ENCODE results near the gene TTC9B.

The TTC9B gene

DNA sequence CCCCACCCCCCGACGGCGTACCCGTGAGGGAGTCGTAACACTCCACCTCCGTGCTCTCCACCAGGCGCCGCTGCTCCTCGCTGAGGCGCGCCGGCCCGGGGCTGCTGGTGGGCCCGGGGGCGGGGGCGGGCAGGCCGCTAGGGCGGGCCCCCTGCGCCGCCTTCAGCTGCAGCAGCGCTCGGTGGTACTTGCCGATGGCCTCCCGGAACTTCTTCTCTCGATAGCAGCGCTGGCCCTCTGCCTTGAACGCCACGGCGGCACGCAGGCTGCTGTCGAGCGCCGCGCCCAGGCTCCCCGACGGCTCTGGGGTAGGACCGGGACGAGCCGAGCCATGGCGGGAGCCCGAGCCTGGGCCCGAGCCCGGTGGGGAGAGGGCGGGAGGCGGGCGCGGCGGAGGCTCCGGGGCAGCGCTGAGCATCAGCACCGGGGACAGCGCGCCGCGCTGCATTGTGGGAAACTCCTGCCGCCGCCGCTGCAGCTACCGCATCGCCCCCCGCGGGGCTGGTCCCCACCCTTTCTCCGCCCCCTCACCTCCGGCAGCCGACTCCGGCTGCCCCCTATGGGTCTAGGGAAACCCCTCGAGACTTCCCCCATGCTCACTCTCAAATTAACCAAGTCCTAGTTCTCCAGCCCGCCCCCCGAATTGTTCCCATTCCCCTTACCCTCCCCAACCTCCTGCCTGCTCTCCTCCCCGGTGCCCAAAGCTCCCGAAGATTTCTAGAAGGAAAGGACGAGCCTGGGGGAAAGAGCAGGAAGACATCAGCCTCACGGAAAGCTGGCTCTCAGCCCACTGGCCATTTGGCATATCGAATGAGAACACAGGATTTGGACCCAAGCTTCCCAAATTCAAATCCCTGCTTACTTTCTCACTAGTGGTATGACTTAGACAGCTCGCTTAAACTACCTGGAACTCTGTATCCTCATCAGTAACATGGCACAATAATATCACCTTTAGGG is at the start of gene TTC9B:
TSS of gene TTC9B (minus strand) at position 451 of the 957 bp plus-strand sequence. CDS start at position 448, 3 bp downstream.
- DNase-seq (ENCODE audit: low read depth in 2 of 2) = peak in 1 of 2 donors; percentile 29

DNA sequence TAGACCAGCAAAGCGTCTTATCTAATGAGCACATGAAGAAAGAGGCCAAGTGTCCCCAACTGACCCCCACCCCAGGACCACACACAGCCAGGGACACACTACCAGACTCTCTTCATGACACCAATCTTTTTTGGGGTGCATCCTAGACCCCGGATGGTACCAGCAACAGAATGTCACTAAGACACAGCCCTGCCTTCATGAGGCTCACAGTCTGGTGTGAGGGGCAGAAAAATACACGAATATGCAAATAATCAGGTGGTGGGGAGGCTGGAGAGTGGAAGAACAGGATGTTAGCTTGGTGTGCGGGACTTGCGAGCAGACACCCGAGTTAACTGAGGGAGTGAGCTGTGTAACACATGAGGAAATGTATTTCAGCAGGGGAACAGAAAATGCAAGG is 49.4 kb upstream of the TTC9B start:
- no peak for DNase-seq (ENCODE audit: low read depth in 2 of 2)

DNA sequence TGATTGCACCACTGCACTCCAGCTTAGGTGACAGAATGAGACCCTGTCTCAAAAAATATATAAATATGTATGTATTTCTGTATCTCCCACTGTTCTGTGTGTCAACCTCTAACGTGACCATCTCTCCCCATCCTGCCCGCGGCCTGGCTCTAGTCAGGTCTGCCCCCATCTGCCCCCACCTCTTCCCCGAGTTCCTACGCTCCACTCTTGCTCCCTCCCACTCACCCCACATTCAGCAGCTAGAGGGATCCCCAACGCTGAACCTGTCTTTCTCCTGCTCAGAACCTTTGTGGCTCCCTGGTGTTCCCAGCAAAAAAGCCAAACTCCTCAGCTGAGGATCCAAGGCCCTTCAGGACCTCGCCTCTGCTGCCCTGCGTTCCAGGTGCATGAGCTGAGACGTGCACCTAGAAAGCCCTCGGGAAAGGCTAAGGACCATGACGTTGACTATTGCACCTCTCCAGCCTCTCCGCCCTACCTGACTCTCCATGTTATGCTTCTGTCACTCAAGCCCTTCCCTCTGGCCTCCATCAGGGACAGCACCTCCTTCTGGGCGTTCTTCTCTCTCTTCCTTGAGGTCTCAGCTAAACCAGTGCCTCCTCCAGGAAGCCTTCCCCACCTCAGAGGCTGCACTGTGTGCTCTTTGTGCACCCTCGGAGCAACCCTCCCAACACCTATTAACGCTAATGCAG is 48.9 kb upstream of the TTC9B start:
- no peak for DNase-seq (ENCODE audit: low read depth in 2 of 2)

DNA sequence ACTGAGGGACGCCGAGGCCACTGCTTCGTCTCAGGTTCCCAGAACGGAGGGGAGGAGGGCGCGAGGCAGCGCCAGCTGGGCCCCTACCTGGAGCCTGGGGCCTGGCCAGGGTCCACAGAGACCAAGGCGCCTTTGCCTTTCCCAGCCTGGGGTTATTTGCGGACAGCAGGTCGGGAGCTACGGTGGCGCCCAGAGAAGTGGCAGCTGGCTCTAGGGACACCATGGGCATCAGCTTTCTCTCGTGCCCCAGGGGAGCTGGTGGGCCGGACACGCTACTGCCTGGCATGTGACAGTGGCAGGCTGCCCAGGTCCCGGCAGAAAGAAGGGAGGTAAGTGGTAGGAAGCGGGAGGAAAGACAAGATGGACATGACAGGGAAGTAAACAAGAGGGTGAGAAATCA is 47.9 kb upstream of the TTC9B start:
- DNase-seq (ENCODE audit: low read depth in 2 of 2) = no peak

DNA sequence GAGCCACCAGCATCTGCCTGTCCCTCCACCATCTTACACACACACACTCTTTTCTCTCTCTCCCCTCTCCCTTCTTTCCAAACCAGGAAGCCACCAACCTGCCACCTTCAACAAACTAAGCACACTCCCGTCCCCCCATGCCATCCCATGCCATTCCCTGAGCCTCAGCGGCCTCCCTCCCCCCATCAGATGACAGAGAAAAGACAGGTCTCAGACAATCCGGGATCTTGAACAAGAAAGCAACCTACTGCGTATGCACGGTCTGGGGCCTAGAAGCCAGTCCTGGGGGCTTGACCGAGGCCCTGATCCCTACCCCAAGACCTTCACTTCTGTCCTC is 47.5 kb upstream of the TTC9B start:
- no peak for DNase-seq (ENCODE audit: low read depth in 2 of 2)

DNA sequence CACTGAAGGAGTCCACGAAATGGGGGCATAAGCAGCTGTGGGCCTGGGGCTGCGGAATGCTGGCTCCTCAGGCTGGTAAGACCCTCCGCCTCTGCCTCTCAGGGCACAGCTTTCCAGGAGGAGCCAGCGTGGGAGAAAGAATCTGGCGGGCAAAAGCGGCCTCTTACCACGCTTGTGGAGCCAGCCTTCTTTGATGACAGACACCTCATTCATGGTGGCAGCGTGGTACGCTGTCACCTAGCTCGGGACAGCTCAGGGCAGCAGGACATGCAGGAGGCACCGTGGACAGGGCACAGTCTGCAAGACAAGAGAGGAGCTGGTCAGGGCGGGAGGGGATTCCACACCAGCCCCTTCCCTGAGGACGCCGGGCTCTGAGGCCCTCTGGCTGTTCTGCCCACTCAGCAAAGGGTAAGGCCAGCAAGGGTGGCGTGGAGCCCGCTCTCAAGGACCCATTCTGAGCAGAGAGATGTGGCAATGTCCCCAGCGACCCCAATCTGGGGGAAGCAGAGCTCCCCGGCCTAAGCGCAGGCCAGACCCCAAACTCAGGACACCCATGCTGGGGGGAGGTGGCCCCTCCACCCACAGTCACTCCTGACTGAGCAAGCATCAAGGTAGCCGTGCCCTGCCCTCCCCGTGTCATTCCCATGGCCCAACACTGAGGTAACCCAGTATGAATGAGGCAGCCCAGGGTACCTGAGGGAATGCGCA is 47.0 kb upstream of the TTC9B start:
- no peak for DNase-seq (ENCODE audit: low read depth in 2 of 2)

DNA sequence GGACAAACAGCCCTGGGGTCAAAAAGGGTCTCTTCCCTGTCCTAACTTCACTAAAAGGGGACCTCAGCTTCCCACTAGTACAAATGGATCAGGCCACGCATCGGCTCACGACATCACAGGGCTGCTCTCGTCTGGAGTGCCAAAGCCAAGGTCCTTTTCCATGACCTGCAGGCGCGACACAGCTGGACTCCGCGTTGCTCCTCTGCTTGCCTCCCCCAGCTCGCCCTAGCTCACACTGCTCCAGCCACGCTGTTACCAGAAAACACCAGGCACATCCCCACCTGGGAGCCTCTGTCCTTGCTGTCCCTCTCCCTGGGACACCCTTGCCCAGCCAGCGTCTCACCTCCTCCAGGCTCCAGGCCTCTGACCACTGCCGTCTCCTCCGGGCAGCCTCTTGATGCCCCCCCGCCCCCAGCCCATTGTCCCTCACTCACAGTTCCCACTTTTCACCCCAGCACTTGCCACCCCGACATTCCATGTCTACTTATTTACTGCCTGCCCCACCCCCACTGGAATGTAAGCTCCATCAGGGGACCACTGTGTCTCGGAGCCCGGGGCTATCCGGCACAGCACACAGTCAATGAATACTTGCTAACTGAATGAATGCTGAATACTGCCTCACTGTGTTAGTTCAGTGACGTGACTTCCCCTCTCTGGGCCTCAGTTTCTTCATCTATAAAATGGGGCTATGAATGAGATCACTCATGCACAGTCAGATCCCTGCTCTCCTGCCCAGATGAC is 46.3 kb upstream of the TTC9B start:
- DNase-seq (ENCODE audit: low read depth in 2 of 2) = no peak

DNA sequence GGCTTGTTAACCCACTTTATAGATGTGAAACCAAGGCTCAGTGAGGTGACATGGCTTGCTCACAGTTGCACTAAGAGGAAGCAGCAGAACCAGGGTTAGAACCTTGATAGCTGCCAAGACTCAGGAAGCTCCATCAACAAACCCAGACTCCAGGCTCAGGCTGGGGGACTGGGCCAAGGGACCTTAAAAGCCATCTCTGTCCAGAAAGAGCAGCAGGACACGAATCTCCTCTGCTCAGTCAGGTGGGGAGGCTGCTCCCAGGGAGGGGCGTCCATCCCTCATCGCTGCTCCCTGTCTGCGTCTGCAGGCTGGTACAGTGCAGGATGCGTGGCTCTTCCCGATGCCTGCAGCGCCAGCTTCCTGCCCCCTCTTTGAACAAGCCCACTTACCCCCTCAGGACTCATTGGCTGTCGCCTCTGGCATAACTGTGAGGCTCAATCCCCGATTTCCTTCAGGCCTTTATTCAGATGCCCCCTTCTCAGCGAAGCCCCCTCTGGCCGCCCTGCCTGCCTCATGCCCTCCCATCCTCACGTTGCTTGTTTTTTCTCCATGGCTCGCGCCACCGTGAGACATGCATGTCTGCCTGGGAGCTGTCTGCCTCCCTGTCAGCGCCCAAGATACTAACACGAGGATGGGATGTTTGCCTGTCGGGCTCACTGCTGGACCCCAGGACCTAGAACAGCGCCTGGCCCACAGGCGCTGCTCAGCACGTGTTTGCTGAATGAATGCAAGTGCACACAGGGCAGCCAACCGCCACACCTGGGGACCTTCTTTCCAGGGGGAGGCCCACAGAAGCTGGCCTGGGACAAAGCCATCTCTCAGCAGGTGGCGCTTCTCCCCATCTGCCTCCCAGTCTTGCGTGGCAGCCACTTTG is 45.5 kb upstream of the TTC9B start:
- no peak for DNase-seq (ENCODE audit: low read depth in 2 of 2)

DNA sequence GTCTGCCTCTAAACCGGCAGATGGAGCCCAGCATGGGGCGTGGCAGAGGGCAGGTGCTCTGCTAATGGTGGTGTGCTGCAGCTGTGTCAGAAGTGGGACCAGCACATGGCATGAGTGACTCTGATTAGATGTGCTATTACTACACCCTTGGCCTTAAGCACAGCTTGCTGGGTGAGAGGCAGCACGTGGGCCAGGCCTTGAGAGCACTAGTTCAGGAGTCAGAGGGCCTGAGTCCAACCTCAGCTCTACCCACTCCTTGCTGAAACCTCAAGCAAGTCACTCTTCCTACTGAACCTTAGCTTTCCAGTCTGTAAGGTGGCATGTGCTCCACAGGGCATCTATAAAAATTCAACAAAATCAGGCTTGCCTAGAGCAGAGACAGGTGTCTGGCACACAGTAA is 44.2 kb upstream of the TTC9B start:
- no peak for DNase-seq (ENCODE audit: low read depth in 2 of 2)

DNA sequence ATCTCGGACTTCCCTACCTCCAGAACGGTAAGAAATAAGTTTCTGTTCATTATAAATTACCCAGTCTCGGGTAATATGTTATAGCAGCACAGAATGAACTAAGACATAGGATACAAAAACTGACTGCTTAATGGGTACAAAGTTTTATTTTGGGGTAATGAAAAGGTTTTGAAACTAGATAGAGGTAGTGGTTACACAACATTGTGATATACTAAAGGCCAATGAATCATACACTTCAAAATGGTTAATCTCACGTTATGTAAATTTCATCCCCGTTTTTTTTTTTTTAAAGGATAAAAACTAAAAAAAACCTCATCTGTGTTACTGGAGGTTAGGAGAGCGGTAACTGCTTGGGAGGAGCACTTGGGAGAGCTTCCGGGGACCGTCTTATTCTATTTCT is 43.4 kb upstream of the TTC9B start:
- no peak for DNase-seq (ENCODE audit: low read depth in 2 of 2)

DNA sequence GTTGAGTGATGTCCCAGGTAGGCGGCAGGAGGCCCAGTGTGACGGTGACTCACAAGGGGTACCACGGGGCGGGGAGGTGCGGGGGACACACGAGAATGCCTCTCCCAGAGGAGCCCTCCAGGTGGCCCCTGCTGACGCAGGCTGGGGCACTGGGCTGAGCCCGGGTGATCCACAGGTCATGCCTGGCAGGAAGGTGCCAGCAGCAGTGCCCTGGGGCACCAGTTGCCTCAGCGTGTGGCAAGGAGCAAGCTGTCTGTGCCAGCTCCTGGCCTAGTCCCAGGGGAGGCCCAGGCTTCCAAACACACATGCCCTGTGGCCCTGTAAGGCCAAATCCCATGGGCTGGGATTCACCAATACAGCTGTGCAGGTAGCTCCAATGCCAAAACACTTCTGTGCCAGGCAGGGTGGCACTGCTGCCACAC is 38.9 kb upstream of the TTC9B start:
- DNase-seq (ENCODE audit: low read depth in 2 of 2) = no peak

DNA sequence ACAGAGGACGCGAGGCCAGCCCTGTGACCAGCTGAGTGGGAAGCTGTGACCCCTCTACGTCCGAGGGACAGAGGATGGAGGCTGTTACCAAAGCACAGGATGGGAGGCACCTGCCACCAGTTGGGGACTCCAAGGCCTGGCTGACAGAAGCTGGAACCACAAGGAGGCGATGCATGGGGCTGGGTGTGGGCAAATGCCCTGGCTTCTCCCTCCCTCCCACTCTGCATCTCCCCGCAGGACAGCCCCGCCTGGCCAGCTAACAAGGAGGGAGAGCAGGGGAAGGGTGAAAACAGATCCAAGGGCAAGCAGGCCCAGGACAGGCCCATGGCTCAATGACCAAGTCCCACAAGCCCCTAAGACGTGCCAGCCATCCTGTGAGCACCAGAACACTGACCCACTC is 38.3 kb upstream of the TTC9B start:
- no peak for DNase-seq (ENCODE audit: low read depth in 2 of 2)

DNA sequence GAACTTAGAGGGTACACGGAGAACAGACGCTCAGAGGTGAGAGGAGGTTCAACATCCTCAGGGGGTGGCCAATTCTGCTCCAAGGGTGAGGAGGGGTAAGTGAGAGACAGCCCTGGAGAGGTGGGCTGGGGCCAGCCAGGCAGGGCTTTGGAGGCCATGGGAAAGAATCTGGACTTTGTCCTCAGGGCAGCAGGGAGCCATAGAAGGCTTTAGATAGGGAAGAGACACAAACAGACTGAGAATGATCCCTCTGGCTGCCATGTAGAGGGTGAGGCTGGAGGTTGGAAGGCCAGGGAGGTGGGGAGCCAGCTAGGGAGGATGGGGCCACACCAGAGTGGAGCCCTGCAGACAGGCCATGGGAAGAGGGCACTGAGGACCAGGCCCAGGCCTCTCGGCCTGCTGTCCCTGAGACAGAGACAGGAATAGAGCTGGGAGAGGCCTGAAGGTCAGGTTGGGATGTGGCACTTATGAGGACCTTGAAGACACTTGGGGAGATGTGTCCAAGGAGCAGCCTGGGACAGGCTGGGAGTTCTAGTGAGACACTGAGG is 37.5 kb upstream of the TTC9B start:
- no peak for DNase-seq (ENCODE audit: low read depth in 2 of 2)

DNA sequence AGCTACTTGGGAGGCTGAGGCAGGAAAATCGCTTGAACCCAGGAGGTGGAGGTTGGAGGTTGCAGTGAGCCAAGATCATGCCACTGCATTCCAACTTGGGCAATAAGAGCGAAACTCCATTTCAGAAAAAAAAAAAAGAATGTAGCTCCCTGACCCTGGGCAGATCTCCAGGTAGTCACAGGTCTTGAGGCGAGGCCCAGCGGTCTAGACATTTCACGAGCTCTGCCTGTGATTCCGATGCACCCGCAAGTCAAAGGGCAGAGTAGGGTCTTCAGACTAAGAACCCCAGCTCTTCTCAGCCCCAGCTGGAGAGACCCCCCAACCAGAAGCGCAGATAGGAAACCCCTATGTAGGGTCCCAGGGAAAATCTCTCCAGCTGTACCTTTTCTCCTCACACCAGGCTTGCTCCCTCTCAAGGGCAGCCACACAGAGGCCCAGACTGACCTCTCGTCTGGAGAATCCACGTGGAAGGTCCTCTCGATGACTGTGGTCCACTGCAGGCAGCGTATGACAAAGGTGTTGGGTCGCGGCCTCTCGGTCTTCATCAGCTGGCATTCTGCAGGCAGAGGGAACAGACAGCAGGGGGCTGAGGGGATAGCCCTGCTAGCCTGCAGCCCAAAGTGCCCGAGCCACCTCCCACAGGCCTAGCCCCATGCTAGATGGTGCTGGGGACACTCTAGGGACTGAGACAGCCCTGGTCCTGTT is 36.7 kb upstream of the TTC9B start:
- DNase-seq (ENCODE audit: low read depth in 2 of 2) = no peak

DNA sequence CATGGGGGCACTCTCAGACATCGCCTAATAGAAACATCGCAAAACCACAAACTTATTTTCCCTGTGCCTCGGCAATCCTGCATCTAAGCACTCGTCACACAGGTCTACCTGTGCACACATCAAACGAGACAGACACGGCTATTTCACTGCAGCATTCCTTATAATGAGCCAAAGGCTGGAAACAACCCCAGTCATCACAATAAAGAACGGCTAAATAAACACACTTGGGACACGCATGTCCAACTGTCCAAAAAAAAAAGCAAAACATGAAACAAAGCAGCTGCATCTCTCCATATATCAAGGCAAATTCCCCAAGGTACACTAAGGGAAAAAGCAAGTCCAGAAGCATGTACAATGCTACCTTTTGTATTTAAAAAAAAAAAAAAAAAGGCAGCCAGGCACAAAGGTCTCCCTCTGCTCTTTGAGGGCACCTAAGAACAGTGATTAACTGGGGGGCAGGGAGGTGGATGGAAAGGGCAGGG is 35.5 kb upstream of the TTC9B start:
- no peak for DNase-seq (ENCODE audit: low read depth in 2 of 2)

DNA sequence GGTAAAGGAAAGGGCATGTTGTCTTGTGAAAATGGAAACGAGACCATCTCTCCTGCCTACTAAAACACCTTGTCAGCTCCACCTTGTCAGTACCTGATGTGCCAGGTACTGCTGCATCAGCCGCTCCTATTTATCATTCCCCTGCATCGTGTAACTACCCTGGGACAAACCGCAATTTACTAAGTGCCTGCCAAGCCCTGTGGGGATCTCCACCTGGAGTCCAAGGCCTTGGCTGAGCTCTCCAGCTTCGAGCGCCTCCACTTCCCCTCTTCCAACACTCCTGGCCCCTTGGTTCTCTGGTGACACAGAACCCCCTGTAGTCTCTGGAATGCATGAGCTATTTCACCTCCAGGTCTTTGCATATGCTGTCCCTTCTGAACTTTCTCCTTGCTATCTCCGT is 34.2 kb upstream of the TTC9B start:
- no peak for DNase-seq (ENCODE audit: low read depth in 2 of 2)

DNA sequence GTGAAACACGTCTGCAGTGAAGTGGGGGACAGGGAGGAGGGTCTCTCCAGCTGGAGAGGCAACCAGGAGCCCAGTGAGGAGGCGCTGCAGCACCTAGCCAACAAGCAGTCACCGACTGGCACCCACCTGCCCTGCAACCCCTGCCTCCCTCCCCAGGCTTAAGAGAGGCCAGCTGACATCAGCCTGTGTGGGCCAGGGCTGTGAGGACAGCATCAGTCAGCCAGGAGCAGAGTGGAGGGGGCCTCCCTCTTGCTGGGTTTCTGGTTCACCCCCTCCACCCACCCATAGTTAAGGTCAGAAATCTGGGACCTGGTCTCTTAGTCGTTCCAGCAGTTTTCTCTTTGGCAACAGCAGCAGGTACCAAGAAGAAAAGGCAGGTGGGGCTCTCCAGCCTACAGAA is 33.8 kb upstream of the TTC9B start:
- DNase-seq (ENCODE audit: low read depth in 2 of 2) = no peak

DNA sequence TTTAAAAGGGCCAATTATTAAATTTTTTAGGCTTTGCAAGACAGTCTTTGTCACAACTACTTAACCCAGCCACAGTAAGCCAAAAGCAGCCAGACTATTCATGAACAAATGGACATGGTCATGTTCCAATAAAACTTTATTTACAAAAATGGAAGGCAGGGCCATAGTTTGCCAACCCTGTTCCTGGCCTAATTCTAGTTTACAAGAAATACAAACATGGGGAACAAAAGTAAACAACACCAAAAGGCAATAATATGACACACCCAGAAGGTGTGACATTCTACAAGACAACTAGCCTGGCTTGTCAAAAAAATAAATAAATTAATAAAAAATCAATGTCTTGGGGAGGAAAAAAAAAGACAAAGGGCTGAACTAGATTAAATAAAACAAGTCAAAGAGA is 33.1 kb upstream of the TTC9B start:
- no peak for DNase-seq (ENCODE audit: low read depth in 2 of 2)

DNA sequence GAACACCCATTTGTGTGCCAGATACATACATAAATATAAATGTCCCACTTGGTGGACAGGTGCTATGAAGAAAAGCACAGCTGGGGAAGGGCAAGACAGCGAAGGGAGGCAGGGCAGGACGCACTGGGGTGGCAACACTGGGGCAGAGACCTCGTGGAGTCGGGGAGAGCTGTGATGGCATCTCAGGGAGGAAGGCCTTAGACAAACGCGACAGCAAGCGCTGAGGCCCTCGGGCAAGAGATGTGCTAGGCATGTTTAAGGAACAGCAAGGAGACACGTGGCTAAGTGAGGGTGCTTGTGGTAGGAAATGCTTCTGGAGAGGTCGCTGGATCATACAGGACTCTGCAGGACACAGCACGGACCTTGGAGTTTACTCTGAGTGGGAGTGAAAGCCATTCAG is 31.6 kb upstream of the TTC9B start:
- DNase-seq (ENCODE audit: low read depth in 2 of 2) = no peak

DNA sequence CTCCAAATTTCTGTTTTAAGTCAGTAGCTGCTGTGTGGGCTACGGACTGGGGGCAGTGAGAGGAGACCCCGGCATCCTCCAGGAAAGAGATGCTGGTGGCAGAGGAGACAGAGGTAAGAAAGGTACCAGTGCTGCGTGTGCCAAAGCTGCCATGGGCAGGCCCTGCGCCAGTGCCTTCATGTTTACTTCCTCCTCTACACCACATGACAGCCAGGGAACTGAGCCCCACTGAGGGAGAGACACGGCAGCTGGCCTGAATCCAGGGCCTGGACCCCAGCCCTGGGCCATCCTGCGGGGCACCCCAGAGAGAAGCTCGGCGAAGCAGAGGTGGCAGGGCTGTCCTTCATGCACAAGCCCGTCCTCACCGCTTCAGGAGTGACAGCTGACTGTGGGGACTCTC is 31.0 kb upstream of the TTC9B start:
- no peak for DNase-seq (ENCODE audit: low read depth in 2 of 2)
